HG03469 (cell line): ENCODE measurements around the gene NLGN1.

Experiments used
- ATAC-seq: cut with Tn5 transposase; IDR thresholded peaks from one replicate; pipeline ENCODE4 v1.9.1; 2021; ENCODE audit warnings: mild to moderate bottlenecking, moderate library complexity, moderate number of reproducible peaks; ENCODE audit not compliant: unreplicated experiment

Gene NLGN1

GRCh38 chr3:174247687-174248152 is 850.2 kb downstream of the NLGN1 start:
- no peak for ATAC-seq

GRCh38 chr3:174251681-174252080 is 854.1 kb downstream of the NLGN1 start:
- ATAC-seq, result no peak

GRCh38 chr3:174253196-174253823 is 855.8 kb downstream of the NLGN1 start:
- ATAC-seq, result no peak

- no peak for ATAC-seq
Observed at GRCh38 chr3:174253940-174254339, 856.4 kb downstream of the NLGN1 start.

GRCh38 chr3:174255454-174255853 is 857.9 kb downstream of the NLGN1 start:
- ATAC-seq, result no peak

GRCh38 chr3:174266476-174266875 is 868.9 kb downstream of the NLGN1 start:
- ATAC-seq, result no peak

- no peak for ATAC-seq
Observed at GRCh38 chr3:174268061-174268460, 870.5 kb downstream of the NLGN1 start.

- ATAC-seq, result no peak
Observed at GRCh38 chr3:174268586-174268985, 871.0 kb downstream of the NLGN1 start.

GRCh38 chr3:174270841-174271240 is 873.3 kb downstream of the NLGN1 start:
- ATAC-seq, result no peak

- no peak for ATAC-seq
Observed at GRCh38 chr3:174275336-174275735, 877.8 kb downstream of the NLGN1 start.

- no peak for ATAC-seq
Observed at GRCh38 chr3:174276826-174277225, 879.3 kb downstream of the NLGN1 start.

- no peak for ATAC-seq
Observed at GRCh38 chr3:174278094-174278493, 880.5 kb downstream of the NLGN1 start.

- no peak for ATAC-seq
Observed at GRCh38 chr3:174280186-174280585, 882.6 kb downstream of the NLGN1 start.

- no peak for ATAC-seq
Observed at GRCh38 chr3:174285242-174285864, 887.8 kb downstream of the NLGN1 start.

GRCh38 chr3:174287705-174288104 is 890.2 kb downstream of the NLGN1 start:
- ATAC-seq, result no peak

GRCh38 chr3:174294616-174295015 is 897.1 kb downstream of the NLGN1 start:
- ATAC-seq, result no peak

- ATAC-seq, result no peak
Observed at GRCh38 chr3:174295306-174296092, 898.0 kb downstream of the NLGN1 start.

GRCh38 chr3:174302746-174303315 is 905.3 kb downstream of the NLGN1 start:
- ATAC-seq, result no peak

- no peak for ATAC-seq
Observed at GRCh38 chr3:174303907-174304560, 906.5 kb downstream of the NLGN1 start.

- no peak for ATAC-seq
Observed at GRCh38 chr3:174308736-174309135, 911.2 kb downstream of the NLGN1 start.

- no peak for ATAC-seq
Observed at GRCh38 chr3:174310475-174310983, 913.0 kb downstream of the NLGN1 start.
